HCT116 (cell line): ENCODE results near the gene TRIM39. TPM values are rescaled to one million over a fixed set of nuclear protein-coding genes. Genes with fewer than 3 reads are reported as not detected.

Experiments used
- ATAC-seq: fragments of 200-7000 bp; cut with Tn5 transposase; 2 replicates; pipeline ENCODE4 v1.9.1; 2020; ENCODE audit warnings: mild to moderate bottlenecking, moderate library complexity
- BruUV-seq: library from RNA; stranded (reverse); fragments of 400-500 nt; replicated peaks from 2 replicates; lab custom pipeline; 2021; lab: Mats Ljungman, UMichigan
- CTCF ChIA-PET: fragments of 300-600 bp; sonication (Branson Sonifier 250); formaldehyde crosslinking; loops from one replicate; lab custom pipeline; 2021; ENCODE audit warnings: antibody characterized with exemption; lab: Charles Lee
- POLR2A ChIA-PET: fragments of 300-600, 350-600 bp; sonication (Branson Sonifier 250); formaldehyde crosslinking; loops from one replicate; lab custom pipeline; 2021; ENCODE audit warnings: antibody characterized with exemption; lab: Charles Lee
- RAD21 ChIA-PET, 2 experiments: fragments of 300-600 bp; sonication (Branson Sonifier 250); formaldehyde crosslinking; loops; one replicate each; lab custom pipeline; 2023; ENCODE audit warnings: low total read pairs in 2 of 2; ENCODE audit not compliant: uncharacterized antibody in 2 of 2, unreplicated experiment in 2 of 2, low non-redundant PET in 1 of 2; lab: Charles Lee
- DNase-seq: peaks from one replicate; pipeline ENCODE4 v3.0.0-alpha.2; 2010; ENCODE audit warnings: low read depth, low spot score
- H2AFZ ChIP-seq: fragments of 200-600 bp; shearing (Covaris generic), sonication (generic); 2 replicates; pipeline ENCODE4 v1.6.1; 2017; ENCODE audit warnings: low read depth, mixed run types, mixed read lengths, antibody characterized with exemption, low read length; ENCODE audit not compliant: poor library complexity, severe bottlenecking
- H3K27ac ChIP-seq: 2 replicates; pipeline ENCODE4 v1.5.1; 2012; ENCODE audit warnings: low read depth, low read length
- H3K27me3 ChIP-seq: fragments of 200-600 bp; sonication (generic); 2 replicates; pipeline ENCODE4 v1.6.1; 2016; ENCODE audit warnings: mixed run types, low read length, mixed read lengths; ENCODE audit not compliant: insufficient read depth
- H3K36me3 ChIP-seq, 2 experiments: fragments of 200-500 bp in 1 of 2; fragments of 200-600 bp in 1 of 2; sonication (Bioruptor generic) in 1 of 2; sonication (generic) in 1 of 2; 2 replicates each; pipeline versions ENCODE4 v1.5.1 to v1.6.1; 2014 to 2016; ENCODE audit warnings: low read length in 2 of 2, inconsistent platforms in 1 of 2, mixed read lengths in 1 of 2, mixed run types in 1 of 2; ENCODE audit not compliant: insufficient read depth in 2 of 2, control insufficient read depth in 1 of 2
- H3K4me1 ChIP-seq, 2 experiments: fragments of 200-600 bp in 1 of 2; sonication (generic) in 1 of 2; 2 replicates each; pipeline versions ENCODE4 v1.5.1 to v1.6.1; 2012 to 2017; ENCODE audit warnings: low read length in 2 of 2, inconsistent platforms in 1 of 2, mild to moderate bottlenecking in 1 of 2, mixed read lengths in 1 of 2, mixed run types in 1 of 2, moderate library complexity in 1 of 2; ENCODE audit not compliant: insufficient read depth in 2 of 2, control insufficient read depth in 1 of 2
- H3K4me2 ChIP-seq: fragments of 200-600 bp; sonication (generic); 2 replicates; pipeline ENCODE4 v1.6.1; 2017; ENCODE audit warnings: mixed run types, low read length, mixed read lengths
- H3K4me3 ChIP-seq, 2 experiments: fragments of 200-600 bp in 1 of 2; sonication (generic) in 1 of 2; replicated peaks in 1 of 2; 2 replicates each; pipeline ENCODE4 v1.5.1; 2011 to 2016; ENCODE audit warnings: low read length in 2 of 2, control low read depth in 1 of 2, low read depth in 1 of 2, mild to moderate bottlenecking in 1 of 2, mixed read lengths in 1 of 2, mixed run types in 1 of 2
- H3K79me2 ChIP-seq: fragments of 200-600 bp; sonication (generic); 2 replicates; pipeline ENCODE4 v1.6.1; 2017; ENCODE audit warnings: mild to moderate bottlenecking, mixed run types, low read length, moderate library complexity, mixed read lengths; ENCODE audit not compliant: insufficient read depth
- H3K9ac ChIP-seq: fragments of 200-600 bp; sonication (generic); 2 replicates; pipeline ENCODE4 v1.6.1; 2016; ENCODE audit warnings: low read length, mixed read lengths
- H3K9me2 ChIP-seq: fragments of 200-600 bp; sonication (generic), shearing (Covaris generic); 2 replicates; pipeline ENCODE4 v1.6.1; 2017; ENCODE audit warnings: mixed run types, mild to moderate bottlenecking, moderate library complexity; ENCODE audit not compliant: insufficient read depth
- H3K9me3 ChIP-seq, 2 experiments: fragments of 200-500 bp in 1 of 2; fragments of 200-600 bp in 1 of 2; sonication (Bioruptor generic) in 1 of 2; sonication (generic) in 1 of 2; 2 replicates each; pipeline ENCODE4 v1.6.1; 2014 to 2017; ENCODE audit warnings: low read length in 2 of 2, mixed read lengths in 2 of 2, inconsistent platforms in 1 of 2, low read depth in 1 of 2, mild to moderate bottlenecking in 1 of 2, mixed run types in 1 of 2, moderate library complexity in 1 of 2; ENCODE audit not compliant: control insufficient read depth in 1 of 2, insufficient read depth in 1 of 2
- H4K20me1 ChIP-seq: fragments of 200-600 bp; sonication (generic), shearing (Covaris generic); 2 replicates; pipeline ENCODE4 v1.6.1; 2017; ENCODE audit warnings: mixed run types, mild to moderate bottlenecking, moderate library complexity; ENCODE audit not compliant: insufficient read depth
- EZH2phosphoT487 ChIP-seq: fragments of 200-600 bp; IDR thresholded peaks from 2 replicates; pipeline ENCODE4 v1.6.1; 2018; ENCODE audit warnings: antibody characterized with exemption, borderline replicate concordance
- POLR2A ChIP-seq: IDR thresholded peaks from 2 replicates; pipeline ENCODE4 v1.7.0; 2011; ENCODE audit warnings: borderline replicate concordance; ENCODE audit not compliant: insufficient read depth, insufficient read length; ENCODE audit errors: extremely low read depth
- SRF ChIP-seq: IDR thresholded peaks from 2 replicates; pipeline ENCODE4 v1.6.1; 2012; ENCODE audit warnings: low read depth
- TCF7L2 ChIP-seq: IDR thresholded peaks from 2 replicates; pipeline ENCODE4 v1.7.0; 2011; ENCODE audit warnings: borderline replicate concordance, inconsistent platforms; ENCODE audit not compliant: insufficient read depth, insufficient read length; ENCODE audit errors: extremely low read depth
- ZNF274 ChIP-seq: fragments of 200-500 bp; sonication (Bioruptor generic); IDR thresholded peaks from 2 replicates; pipeline ENCODE4 v1.6.1; 2014; ENCODE audit warnings: mild to moderate bottlenecking, low read depth, low read length, inconsistent platforms
- intact Hi-C: fragments of 100-400 bp; cut with micrococcal nuclease; formaldehyde crosslinking; loops from 2 replicates; pipeline ENCODE4 v1.10.0; 2022
- total RNA-seq: library from RNA; stranded (reverse); gene quantifications from one replicate; pipeline ENCODE4 v1.2.1, GENCODE V29; 2021; ENCODE audit not compliant: unreplicated experiment
- TF ChIP-seq, protein P1 (sequence below): IDR thresholded peaks from 2 replicates; pipeline ENCODE4 v1.6.1; 2012; ENCODE audit warnings: low read depth
- TF ChIP-seq, protein P2 (sequence below), 3 experiments: fragments of 200-600 bp in 1 of 3; sonication (generic) in 1 of 3; IDR thresholded peaks in 2 of 3; conservative IDR thresholded peaks in 1 of 3; 2 replicates each; pipeline ENCODE4 v1.5.1; 2012 to 2017; ENCODE audit warnings: low read depth in 2 of 3, low read length in 2 of 3, antibody characterized with exemption in 1 of 3, borderline replicate concordance in 1 of 3, control low read depth in 1 of 3, mild to moderate bottlenecking in 1 of 3, mixed read lengths in 1 of 3, mixed run types in 1 of 3, moderate library complexity in 1 of 3; ENCODE audit not compliant: insufficient read depth in 1 of 3

The TRIM39 gene
- total RNA-seq, 1 experiment from 2014 or later: 11.2 TPM

DNA sequence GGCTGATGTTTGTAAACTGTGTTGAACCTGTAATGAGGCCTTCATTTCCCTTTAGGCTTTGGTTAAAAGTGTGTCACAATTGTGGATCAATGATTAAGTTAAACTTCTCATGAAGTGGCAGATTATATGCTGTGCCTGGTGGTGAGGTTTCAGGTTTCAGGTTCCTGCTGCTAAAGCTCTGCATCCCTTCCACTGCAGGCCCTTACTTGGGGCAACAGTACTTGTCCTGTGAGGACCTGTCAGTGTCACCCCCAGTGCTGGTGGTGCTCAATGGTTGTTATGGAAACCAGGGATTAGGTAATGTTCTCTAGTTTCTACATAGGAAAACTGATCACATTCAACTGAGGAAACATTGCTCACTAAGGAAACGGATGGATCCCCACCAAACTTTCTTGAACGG, 36.7 kb downstream of the TRIM39 start:
- no TSS peak for BruUV-seq
- intact Hi-C loops: no loop called here
- CTCF ChIA-PET: no interaction called here

More for the DNA sequence above, 36.7 kb downstream of the TRIM39 start:
- DNase-seq: no peak
- Histone ChIP-seq H4K20me1 (no peaks in the 10 kb centered on the region), H2AFZ (no peak overlapping the region), H3K27me3 (peaks cover 11% of the 10 kb centered on the region; the same call in 1 of the 2 replicates), H3K27ac (no peak overlapping the region), H3K9me3 (no peaks in the 10 kb centered on the region), H3K4me3 (no peak overlapping the region), H3K36me3 (no peaks in the 10 kb centered on the region), H3K9ac (no peak overlapping the region), H3K4me1 (no peaks in the 10 kb centered on the region), H3K4me2 (no peak overlapping the region), H3K9me2 (no peaks in the 10 kb centered on the region), H3K79me2 (no peaks in the 10 kb centered on the region)
- TF ChIP-seq POLR2A (no peak), EZH2phosphoT487 (no peak), TCF7L2 (no peak), ZNF274 (no peak), SRF (no peak)
- TF ChIP-seq, protein P1, sequence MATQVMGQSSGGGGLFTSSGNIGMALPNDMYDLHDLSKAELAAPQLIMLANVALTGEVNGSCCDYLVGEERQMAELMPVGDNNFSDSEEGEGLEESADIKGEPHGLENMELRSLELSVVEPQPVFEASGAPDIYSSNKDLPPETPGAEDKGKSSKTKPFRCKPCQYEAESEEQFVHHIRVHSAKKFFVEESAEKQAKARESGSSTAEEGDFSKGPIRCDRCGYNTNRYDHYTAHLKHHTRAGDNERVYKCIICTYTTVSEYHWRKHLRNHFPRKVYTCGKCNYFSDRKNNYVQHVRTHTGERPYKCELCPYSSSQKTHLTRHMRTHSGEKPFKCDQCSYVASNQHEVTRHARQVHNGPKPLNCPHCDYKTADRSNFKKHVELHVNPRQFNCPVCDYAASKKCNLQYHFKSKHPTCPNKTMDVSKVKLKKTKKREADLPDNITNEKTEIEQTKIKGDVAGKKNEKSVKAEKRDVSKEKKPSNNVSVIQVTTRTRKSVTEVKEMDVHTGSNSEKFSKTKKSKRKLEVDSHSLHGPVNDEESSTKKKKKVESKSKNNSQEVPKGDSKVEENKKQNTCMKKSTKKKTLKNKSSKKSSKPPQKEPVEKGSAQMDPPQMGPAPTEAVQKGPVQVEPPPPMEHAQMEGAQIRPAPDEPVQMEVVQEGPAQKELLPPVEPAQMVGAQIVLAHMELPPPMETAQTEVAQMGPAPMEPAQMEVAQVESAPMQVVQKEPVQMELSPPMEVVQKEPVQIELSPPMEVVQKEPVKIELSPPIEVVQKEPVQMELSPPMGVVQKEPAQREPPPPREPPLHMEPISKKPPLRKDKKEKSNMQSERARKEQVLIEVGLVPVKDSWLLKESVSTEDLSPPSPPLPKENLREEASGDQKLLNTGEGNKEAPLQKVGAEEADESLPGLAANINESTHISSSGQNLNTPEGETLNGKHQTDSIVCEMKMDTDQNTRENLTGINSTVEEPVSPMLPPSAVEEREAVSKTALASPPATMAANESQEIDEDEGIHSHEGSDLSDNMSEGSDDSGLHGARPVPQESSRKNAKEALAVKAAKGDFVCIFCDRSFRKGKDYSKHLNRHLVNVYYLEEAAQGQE: no peak
- TF ChIP-seq, protein P2, sequence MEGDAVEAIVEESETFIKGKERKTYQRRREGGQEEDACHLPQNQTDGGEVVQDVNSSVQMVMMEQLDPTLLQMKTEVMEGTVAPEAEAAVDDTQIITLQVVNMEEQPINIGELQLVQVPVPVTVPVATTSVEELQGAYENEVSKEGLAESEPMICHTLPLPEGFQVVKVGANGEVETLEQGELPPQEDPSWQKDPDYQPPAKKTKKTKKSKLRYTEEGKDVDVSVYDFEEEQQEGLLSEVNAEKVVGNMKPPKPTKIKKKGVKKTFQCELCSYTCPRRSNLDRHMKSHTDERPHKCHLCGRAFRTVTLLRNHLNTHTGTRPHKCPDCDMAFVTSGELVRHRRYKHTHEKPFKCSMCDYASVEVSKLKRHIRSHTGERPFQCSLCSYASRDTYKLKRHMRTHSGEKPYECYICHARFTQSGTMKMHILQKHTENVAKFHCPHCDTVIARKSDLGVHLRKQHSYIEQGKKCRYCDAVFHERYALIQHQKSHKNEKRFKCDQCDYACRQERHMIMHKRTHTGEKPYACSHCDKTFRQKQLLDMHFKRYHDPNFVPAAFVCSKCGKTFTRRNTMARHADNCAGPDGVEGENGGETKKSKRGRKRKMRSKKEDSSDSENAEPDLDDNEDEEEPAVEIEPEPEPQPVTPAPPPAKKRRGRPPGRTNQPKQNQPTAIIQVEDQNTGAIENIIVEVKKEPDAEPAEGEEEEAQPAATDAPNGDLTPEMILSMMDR (IDR thresholded peaks at IDR 0.05 in 2 of 3, conservative IDR thresholded peaks at IDR 0.05 in 1 of 3; ENCODE audit: borderline replicate concordance in 1 of 3, insufficient read depth in 1 of 3, low read depth in 2 of 3, low read length in 2 of 3): no peak
- ChIA-PET RAD21 (no interaction called here), POLR2A (no interaction called here)
- no peak for ATAC-seq
